Tongue (tissue), 2 donors: ENCODE data around the gene HRH3. TPM values are rescaled to one million over a fixed set of nuclear protein-coding genes. Genes with fewer than 3 reads are reported as not detected.

Experiments
- DNase-seq: peaks from one replicate; pipeline ENCODE4 v3.0.0-alpha.2; 2015
- total RNA-seq: library from RNA; depleted of rRNA; stranded (reverse); fragments of >200 nt; gene quantifications from one replicate; pipeline ENCODE4 v1.2.3, GENCODE V29; 2014

HRH3 gene
- total RNA-seq, 1 donor from 2014 or later: 0.62 TPM

DNA sequence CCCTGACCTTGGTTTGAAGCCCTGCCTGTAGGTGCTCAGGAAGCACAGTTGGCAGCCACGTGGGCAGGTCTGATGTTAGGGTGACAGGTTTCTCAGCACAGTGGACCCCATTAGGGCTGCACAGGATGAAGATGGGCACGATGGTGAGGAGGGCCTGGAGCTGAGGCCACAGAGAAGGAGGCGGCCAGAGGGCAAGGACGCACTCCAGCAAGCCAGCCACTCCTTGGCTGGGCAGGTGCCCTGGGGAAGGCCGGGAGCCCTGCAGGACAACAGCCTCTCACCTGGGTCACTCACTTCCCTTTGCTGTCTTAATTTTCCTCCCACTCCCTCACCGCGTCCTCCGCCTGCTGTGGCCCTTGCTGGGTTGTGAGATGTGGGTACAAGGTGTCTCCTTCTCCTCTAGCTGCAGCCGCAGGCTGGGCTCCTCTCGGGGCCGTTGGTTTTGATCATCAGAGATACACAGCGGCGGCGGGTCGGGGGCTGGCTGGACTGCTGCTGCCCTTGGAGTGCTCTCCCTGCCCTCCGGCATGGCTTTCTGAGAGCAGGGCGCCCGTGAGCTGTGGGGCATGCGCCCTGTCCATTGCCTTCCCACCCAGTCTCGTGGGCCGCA, 23.9 kb upstream of the HRH3 start:
- no peak for DNase-seq

GRCh38 chr20:62243106-62243505, 23.0 kb upstream of the HRH3 start:
- no peak for DNase-seq

DNA sequence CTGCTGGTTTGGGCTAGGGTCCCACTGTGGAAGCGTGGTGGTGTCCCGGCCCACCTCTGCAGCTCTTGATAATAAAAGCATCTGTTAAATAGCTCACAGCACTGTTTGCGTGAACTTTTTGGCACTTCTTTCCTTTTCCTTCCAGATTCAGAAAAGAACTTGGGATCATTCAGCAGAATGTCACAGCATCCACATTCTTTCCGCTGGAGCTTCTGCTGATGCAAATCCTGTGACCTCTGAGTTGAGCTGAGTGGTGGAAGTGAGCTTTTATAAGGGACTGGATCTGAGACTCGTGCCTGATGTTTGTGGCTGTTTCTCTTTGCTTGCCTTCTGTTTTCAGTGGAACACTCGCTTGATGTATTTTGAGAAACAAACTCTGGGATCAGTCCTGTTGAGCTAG, 22.1 kb upstream of the HRH3 start:
- no peak for DNase-seq

DNA sequence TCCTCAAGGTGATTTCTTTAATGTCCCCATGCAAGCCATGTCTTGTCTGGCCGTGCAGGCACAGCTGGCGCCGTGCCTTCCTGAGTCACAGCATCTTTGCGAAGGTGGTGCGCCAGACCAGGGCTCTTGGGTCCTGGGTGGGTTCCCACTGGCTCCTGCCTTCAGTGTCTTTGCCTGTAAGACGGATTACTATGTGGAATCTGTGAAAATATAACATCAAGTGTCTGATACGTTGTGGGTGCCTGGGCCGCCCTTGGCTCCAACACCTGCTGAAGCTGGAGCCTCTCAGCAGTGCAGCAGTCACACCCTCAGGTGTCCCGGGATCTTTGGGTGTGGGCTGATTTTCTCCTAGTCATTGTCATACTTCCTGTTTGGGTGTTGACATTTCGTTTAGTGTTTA, 21.4 kb upstream of the HRH3 start:
- no peak for DNase-seq

- DNase-seq: no peak
These were observed 20.1 kb upstream of the HRH3 start for GRCh38 chr20:62240020-62240685.

DNA sequence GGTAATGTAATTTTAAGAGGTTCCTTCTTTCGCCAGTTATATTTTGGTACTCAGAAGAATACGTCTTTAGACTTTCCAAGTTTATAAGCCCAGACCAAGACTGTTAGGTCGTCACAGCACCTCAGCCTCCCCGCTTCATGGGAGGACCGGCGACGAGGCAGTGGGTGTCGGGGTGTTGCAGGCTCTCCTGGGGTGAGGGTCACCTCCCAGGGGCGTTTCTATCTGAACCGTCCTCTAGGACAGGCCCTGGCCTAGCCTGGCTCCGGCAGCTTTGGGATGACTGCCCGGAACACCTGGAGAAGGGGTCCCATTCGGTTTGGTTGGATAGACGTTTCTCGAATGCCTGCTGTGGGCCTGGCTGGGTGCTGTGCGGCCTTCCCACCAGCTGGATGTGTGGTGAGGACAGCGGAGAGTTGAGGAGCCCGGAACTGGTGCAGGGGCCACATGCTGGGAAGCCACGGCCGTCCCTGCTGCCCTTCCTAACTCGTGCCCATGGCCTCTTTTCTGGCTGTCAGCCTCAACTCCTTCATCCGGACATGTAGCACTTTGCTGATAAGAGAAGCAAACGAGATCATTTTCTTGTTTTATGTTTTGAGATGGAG, 19.3 kb upstream of the HRH3 start:
- no peak for DNase-seq

DNA sequence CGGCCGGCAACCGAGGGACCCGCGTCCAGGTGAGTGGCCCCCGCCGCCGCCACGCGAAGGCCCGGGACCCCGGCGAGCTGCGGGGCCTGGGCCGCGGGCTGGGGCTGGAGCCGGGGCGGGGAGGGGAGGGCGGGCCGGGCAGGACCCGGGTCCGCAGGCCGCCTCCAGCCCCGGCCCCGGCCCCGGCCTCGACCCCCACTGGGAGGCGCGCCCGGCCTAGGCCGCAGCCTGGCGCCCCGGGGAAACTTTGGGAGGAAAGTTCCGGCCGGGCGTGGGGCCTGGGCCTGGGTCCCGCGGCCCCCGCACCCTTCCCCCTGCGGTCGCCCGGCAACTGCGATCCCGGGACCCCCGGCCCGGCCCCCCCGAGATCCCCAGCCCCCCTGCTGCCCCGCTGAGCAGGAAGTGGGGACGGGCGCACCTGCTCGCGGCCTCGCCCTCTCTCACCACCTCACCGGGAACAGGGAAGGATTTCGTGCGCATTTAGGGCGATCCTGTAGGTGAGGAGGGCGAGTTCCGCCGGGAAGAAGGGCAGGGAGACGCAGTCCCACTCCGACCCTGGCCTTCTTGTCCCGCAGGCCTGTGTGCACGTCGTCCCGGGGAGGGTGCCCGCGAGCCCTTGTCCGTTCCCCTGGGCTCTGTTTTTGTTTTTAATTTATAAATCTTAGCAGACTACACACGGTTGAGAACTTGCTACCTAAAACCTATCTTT, 18.6 kb upstream of the HRH3 start:
- no peak for DNase-seq

DNA sequence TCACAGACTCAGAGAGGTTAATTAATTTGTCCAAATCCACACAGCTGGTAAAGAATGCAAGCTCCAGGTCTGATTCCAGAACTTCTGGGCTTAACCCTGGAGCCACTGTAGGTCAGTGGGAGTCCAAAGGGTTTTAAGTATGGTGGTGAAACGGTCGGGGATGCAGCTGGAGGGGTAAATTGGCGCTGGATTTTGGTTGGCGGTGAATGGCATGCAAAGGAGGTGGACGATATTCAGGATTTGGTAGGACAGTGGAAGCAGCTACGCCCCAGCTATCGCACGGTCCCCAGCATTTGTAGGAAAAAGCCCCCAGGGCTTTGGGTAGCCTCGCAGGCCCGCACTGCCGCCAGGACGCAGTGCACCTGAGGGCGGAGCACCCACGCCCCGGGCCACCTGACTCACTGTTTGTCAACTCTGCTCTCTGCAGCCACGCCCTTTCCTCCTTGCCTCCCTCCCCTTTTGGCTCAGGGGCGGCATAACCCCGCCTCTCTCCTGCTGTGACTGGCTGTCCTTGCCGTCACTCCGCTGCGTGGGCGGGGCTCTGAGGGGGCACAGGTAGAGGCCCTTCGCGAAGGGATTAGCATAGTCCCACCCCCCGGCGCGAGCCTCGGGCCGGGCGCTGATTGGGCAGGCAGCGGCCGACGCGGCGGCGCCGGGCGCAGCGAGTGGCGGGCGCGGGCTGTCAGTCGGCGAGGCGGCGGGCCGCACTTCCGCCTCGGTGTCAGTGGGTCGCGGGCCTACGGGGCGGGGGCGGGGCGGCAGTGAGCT, 17.9 kb upstream of the HRH3 start, which contains the start of gene OSBPL2:
Gene OSBPL2 (plus strand): TSS at position 721 of the 768 bp plus-strand sequence. CDS start 17,664 bp downstream, outside the sequence.
- peak; percentile 99 for DNase-seq

- no peak for DNase-seq
These were observed 17.4 kb upstream of the HRH3 start for GRCh38 chr20:62237514-62237800.

DNA sequence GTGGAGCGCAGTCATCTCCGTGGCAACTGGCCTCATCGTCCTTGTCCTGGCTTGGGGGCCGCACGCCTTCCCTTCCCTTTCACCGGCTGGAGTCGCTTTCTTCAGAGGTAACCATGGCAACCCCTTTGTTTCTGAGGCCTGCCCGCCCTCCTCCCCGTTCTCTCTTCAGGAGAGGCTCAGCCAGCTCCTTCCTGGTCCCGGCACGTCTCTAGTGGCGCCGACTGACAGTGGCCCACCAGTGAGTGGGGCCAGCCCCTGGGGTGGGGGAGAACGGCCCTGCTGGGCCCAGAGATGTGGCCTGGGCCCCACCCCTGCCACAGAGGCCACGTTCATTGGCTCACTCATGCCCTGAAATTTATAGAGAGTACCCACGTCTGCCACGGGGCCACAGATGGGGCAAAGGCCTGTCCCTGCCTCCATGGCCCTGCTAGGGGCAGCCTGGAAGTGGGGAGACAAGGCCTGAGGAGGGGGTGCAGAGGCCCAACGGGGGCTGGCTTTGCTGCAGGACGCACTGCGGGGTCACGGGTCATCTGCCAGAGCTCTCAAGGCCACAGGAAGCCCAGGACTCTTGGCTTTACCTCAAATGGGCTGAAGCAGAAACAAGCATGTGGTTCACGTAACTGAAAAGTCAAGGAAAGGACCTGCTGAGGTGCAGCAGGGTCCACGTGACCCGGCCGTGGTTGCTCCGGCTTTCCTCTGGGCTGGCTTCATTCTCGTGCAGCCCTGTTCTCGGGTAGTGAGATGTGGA, 16.9 kb upstream of the HRH3 start:
- peak; percentile 36 for DNase-seq

GRCh38 chr20:62236200-62236599, 16.1 kb upstream of the HRH3 start:
- no peak for DNase-seq

DNA sequence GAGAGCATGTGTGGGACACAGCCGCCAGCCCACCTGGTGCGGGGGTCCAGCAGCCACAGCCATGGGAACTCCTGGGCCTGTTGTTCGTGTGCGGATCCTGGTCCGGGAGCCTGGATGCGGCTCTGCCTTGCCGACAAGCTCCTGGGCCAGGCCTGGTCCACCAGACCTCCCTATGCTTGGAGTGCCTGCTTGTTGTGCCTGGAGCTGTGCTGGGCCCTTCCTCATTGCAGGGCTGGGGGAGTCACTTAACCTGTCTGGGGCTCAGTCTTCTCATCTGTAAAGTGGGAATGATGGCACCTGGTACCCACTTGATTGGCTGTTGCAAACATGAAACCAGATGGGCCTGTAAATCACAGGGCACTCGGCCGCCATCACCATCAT, 15.7 kb upstream of the HRH3 start:
- no peak for DNase-seq

DNA sequence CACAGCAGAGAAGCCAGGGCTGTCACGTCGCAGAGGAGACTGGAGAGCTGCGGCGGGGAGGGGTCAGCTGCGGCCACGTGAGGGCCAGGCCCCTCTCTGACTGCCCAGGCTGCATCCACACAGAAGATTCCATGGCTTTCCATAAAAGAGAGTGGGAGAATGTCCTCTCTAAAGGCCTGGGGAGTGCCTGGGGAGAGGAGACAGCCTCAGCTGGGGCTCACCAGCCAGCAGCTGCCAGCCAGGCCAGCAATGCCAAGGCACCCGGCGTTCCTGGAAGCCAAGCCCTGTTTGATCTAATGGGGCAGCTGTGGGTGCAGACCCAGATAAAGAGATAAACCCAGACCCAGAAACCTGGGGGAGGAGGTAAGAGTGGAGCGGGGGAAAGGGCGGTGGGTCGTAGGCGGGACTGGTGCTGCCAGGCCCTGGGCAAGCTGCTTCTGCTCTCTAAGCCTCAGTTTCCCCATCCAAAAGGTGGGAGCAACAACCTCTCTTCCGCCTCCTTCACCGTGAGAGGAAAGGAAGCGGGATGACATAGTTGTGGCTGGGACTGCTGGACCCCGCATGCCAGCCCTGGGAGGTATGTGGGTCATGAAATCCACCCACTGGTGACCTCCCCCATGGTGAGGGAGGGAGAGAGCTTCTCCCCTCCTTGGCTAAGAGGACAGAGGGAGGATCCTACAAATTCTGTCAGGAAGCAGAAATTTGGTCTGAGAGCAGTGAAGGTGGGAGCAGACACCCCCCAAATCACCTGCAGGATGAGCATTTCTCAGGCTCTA, 15.1 kb upstream of the HRH3 start:
- peak; percentile 69 for DNase-seq

- DNase-seq: no peak
These were observed 14.3 kb upstream of the HRH3 start for GRCh38 chr20:62234339-62234738.

- DNase-seq: no peak
These were observed 13.6 kb upstream of the HRH3 start for GRCh38 chr20:62233684-62234083.

- peak; percentile 74 for DNase-seq
These were observed 12.9 kb upstream of the HRH3 start for GRCh38 chr20:62232770-62233645.

GRCh38 chr20:62232194-62232593, 12.1 kb upstream of the HRH3 start:
- DNase-seq: no peak

GRCh38 chr20:62231292-62231691, 11.2 kb upstream of the HRH3 start:
- DNase-seq: no peak

DNA sequence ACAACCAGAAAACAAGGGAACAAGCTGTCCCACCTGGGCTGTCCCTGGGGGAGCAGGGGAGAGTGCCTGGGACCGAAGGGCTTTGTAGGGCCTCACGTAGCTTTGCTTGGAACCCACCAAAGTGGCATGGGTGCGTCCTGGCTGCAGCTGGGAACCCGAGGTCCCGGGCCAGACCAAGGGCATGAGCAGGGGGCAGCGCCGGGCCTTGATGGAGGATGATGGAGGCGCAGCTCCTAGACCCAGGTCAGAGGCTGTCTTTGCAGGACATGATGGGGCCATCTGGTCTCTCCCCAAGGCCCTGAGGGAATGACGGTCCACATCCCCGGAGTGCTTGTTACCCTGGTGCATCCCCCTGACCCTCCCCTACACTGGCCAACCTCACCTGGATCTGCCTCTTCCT, 10.6 kb upstream of the HRH3 start:
- no peak for DNase-seq

- DNase-seq: no peak
These were observed 10.2 kb upstream of the HRH3 start for GRCh38 chr20:62230276-62230675.
